GM19467 (cell line): ENCODE results near the gene GRIA4.

ENCODE experiments used
- ATAC-seq: cut with Tn5 transposase; IDR thresholded peaks from one replicate; pipeline ENCODE4 v1.9.1; 2021; ENCODE audit warnings: mild to moderate bottlenecking, moderate library complexity; ENCODE audit not compliant: unreplicated experiment

The GRIA4 gene

DNA sequence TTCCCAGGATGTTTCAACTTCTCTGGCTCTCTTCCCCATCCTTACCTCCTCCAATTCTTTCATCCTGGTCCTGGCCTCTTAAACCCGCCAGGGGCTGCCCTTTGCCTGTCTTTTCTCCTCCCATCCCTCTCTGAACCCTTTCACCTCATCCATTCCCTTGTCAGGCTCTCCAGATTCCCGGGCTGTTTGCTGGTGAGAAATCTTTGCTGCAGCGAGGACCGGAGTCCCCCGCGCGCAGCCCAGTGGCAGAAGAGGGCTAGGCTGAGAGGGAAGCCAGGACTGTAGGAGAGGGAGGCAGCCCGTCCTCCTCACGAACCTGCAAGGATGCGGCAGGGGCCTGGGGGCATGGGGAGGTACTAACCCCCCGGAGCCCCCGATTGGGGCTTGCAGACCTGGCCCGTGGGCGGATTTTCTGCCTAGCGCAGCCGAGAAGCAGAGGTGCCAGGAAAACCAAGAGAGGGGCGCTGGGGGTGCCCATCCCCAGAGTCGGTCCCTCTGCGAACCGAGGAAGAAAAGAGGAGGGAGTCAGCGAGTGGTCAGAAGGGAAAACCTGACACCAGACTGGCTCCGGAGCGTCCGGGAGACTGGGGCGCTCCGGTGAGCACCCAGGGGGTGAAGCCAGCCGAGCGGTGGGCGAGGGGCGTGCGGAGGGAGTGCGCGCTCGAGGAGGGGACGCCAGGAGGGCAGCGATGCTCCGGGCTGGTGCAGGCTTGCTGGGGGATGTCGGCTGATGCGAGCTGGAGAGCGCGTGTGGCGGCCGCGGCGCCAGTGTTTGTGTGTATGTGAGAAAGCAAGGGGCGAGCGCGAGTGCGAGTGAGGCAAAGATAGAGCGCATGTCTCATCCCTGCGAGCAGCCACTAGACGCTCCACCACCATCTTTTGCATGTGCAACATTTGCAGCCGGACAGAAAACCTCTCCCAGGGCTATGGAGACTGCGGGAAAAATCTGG is at the start of gene GRIA4:
GRIA4 (plus strand) TSS at position 242 of the 950 bp plus-strand sequence. CDS start 925 bp downstream, outside the sequence.
- no peak for ATAC-seq

DNA sequence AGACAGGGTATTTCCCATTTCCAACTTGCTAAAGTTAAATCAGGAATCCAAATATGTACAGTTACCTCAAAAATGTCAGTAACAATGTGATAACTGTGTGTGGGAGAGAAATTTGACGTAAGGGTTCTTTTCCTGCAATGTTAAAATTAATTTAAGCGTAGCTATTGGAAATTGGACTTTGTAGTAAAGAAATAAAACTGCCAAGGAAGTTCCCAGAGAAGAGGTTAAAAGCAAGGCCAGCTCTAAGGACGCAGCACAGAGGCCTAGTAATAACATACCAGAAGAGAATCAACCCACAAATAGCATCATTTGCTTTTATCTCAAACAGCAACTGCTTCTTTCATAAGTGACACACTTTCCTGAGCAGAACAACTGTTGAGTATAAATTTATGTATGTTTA is 36.8 kb upstream of the GRIA4 start:
- no peak for ATAC-seq

- ATAC-seq: no peak
Measured at GRCh38 chr11:105574974-105575373, 34.9 kb upstream of the GRIA4 start.

GRCh38 chr11:105577641-105578040 is 32.2 kb upstream of the GRIA4 start:
- ATAC-seq: no peak

DNA sequence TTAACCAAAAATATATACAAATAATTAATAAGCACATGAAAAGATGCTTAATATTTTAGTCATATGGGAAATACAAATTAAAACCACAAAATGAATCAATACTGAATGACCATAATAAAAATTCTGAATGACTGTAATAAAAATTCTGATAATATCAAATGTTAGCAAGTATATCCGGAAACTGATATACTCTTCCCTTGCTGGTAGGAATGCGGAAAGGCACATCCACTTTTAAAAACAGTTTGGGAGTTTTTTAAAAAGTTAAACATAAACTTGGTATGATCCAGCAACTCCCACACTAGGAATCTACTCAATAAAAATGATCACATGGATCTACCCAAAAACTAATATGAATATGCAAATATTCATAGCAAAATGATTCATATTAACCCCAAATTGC is 30.8 kb upstream of the GRIA4 start:
- no peak for ATAC-seq

- no peak for ATAC-seq
Measured at GRCh38 chr11:105582497-105582896, 27.4 kb upstream of the GRIA4 start.

DNA sequence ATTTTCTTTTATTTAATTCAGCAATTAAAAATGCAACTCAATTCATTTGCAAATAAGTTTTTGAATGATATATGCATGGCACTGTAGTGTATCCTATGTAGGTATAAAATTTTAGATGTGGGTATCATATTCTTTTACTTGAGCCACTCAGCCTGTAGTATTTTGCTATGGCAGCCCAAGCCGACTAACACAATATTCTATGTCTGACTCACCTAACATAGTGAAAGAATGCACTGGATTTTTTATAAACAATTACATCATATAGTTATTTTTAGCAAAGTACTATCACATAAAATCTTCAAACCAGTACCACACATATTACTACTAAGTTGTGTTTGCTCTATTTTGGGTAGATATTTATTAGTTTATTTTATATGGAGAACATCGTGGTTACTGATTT is 21.9 kb upstream of the GRIA4 start:
- no peak for ATAC-seq

GRCh38 chr11:105589346-105589745 is 20.5 kb upstream of the GRIA4 start:
- no peak for ATAC-seq

- no peak for ATAC-seq
Measured at GRCh38 chr11:105592035-105592434, 17.8 kb upstream of the GRIA4 start.

DNA sequence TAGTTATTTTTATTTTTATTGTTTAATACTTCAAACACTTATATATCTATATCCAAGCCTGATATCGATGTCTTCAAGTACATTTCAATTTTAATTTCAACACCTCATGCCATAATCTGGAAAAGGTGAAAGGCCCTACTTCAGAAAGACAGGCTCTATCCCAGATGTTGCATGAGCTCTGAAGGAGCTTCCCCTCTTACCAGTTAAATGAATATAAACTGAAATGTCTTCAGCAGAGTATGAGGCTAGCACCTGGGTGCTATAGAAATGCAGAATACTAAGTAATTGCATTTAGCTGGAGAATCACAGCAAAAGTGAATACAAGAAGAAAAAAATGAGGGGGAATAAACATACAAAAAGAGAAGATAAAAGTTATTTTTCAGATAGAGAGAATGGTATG is 11.5 kb upstream of the GRIA4 start:
- ATAC-seq: no peak

DNA sequence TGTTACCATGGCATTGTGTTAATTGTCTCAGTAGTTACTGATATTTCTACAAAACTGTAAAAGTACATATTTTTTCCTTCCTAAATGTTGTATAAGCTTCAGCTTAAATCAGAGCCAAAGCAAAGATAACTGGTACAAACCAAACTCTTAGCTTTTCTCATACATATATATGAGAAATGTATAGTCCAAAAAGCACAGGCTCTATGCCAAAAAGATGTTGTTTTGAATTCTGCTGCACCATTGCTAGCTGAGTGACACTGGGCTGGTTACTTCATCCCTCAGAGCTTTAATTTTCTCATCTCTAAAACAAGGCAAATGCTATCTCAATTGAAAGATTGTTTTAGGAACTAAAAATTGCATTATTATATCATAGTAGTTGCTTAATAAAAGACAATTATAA is 6.7 kb upstream of the GRIA4 start:
- ATAC-seq: no peak

GRCh38 chr11:105609341-105609781 is 512 bp upstream of the GRIA4 start:
- ATAC-seq: peak; percentile 61

- no peak for ATAC-seq
Measured at GRCh38 chr11:105610871-105611571, 1.1 kb downstream of the GRIA4 start.

DNA sequence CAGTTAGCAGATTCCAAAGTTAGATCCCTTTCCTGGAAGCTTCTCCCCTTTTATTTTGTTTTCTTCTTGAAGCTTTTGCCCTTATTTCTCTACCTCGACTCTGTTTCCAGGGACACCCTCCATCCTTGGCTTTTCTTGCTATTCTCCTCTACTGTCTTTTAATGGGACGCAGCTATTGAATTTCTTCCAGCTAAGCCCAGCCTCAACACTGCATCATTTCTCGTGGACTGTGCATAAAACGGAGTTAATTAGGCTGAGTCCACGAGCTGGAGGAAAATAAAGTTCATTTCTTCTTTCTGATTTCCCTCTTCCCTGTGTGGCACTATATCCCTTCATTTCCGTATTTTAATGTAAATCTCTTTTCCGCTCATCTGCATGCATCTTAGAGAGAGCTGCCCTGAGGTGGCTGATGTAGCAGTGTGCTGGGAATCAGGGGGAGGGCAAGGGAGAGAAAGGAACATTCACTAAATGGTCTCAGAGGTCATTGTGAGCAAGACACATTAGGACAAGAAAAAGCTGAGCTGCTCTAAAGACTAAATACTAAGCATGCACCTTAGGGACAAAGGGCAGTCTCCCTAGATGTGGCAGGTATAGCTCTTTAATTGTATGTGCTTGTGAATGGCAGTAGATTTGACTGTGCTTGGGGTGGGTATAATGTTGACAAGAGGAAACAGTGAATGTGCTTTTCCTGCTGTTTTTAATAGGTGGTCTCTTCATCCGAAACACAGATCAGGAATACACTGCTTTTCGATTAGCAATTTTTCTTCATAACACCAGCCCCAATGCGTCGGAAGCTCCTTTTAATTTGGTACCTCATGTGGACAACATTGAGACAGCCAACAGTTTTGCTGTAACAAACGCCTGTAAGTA is 1.9 kb downstream of the GRIA4 start:
- no peak for ATAC-seq

DNA sequence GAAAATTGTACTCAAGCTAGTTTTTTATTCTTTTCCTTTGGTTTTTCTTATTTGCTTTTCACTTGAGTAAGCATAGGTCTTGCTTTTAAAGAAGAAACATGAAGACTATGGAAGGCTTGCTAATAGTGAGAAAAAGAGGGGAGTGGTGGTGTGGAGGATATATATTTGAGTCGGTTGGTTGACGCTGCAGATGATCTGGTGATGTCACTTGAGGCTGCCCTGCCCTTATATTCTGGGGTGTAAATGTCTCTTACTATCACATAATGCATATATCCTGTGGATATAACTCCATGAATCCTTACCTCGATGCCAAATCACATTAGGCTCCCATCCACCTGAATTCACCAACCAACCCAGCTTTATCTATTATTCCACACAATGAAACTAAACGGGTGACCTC is 2.9 kb downstream of the GRIA4 start:
- ATAC-seq: no peak

DNA sequence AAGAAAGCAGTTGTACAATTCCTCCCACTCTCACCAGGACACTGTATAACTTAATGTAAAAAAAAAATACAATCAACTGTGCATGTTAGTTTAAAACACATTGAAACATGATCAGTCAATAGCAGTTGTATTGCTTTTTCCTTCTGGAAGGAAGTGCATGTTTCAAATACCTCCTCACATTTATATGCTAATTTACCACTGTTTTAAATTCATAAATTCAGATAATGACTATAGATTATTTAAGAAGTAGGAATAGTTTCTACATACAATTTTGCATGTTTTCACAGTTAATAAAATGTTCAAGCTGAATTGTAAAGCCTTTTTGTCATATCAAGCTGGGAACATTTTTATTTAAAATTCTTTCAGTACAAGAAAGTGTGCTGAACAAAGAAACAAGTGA is 3.3 kb downstream of the GRIA4 start:
- ATAC-seq: no peak

DNA sequence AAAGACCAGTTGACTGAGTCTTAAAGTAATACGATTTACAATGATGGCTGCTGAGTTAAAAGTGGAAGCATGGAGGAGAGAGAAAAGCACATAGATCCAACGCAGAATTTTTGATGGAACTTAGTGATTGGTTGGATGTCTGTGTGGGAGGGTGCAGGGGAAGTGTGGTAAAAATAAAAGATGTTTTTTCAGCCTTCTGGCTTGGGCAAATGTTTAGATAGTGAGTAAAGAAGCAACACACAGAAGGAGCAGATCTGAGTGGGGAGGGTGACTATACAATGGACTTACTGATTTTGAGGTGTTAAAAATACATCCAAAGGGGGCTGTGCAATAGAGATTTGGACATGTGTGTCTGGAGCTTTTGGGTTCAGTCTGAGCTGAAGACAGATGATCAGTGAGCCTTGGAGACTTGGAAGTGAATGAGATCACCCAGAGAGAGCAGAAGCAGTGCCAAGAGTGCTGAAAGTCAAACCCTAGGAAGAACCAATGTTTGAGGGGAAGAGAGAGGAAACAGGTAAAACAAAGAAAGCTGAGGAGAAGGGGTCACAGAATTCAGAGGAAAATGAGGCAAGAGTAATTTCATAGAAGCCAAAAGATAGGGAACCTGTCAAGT is 8.6 kb downstream of the GRIA4 start:
- ATAC-seq: no peak

DNA sequence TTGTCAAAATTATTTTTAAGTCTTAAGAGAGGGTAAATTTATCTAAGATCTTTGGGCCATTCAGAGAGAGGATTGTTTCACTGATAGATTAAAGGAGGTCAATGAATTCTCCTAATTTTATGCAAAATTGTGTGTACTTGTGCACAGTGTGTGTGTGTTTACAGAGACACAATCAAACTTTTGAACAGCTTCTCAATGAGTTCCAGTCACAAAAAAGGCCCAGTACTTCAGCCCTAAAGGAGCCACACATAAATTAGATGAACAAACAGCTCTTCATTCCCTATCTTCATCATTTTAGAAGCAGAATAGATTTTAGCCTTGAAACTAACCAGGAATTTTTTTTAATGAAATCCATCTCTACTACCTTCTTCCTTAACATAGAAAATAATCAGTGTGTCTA is 9.7 kb downstream of the GRIA4 start:
- ATAC-seq: no peak

DNA sequence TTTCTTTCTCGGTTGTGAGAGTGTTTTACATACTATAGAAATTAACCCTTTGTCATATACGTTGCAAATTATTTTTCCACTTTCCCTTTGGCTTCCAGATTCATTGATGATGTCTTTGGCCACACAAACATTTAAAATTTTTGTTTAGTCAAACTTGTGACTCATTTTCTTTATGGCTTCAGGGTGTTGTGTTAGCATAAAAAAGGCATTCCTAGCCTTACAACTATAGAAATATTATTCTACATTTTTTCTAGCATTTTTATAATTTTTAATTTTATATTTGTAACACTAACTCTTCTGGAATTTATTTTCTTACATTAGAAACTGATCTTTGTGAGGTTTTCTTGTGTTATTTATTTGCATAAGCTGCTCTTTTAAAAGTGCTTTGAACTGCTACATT is 12.1 kb downstream of the GRIA4 start:
- ATAC-seq: no peak

- ATAC-seq: no peak
Measured at GRCh38 chr11:105632316-105632715, 22.4 kb downstream of the GRIA4 start.

- ATAC-seq: no peak
Measured at GRCh38 chr11:105635466-105635865, 25.6 kb downstream of the GRIA4 start.
